ENCODE results near the gene TADA2B.

Gene TADA2B

DNA sequence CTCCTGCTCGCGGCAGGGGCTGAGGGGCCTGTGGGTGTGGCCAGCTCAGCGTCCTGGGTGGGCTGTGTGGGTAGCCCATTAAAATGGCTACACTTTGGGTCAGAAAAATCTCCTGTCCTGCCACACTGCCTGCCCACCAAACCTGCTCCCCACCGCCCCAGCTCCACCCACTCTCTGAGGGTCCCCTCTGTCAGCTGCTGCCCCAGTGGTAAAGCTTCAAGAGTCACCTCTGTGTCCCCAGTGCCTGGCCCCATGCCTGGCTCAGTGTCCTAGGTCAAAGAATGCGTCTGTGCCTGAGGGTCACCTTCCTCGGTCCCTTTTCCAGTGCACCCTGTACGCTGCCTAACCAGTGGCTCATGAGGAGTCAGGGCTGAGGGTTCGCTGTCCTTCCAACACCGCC lies 24.9 kb upstream of the TADA2B start:
- DNase-seq (ENCODE audit: low read depth): no peak

DNA sequence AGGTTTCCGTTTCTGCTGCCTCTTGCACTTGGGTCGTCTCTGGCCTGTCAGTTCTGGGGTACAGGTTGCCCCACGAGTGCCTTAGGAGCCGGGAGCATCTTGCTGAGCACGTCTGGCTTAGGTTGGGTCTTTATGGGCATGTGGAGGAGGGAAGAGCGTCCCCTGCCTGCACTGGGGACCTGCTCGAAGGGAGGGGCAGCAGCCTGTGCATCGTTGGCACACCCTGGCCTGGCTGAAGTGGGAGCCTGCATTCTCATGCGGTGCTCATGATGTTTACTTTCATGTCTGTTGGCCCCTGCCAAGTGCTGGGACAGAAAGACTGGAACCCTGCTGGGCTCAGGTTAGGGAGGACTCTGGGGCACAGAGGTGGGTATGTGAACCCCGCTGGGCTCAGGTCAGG lies 23.8 kb upstream of the TADA2B start:
- DNase-seq (ENCODE audit: low read depth): no peak

DNA sequence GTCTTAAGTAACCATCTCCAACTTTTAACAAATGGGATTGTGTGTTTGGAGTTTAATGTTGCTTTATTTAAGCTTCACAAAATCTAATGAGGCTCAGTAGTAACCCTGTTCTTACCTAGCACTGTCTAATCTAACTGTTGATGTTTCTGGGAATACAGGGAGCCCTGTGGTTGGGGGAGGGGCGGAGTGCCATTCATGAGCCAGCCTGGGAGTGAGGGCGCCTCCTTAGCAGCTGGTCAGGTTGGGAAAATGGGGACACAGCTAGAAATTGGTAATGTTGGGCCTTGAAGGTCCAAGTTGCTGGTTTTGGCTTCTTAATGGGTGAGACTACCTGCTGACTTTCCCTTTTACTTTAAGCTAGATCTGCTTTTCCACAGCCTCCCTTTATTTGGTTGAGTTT lies 22.9 kb upstream of the TADA2B start:
- DNase-seq (ENCODE audit: low read depth): no peak

DNA sequence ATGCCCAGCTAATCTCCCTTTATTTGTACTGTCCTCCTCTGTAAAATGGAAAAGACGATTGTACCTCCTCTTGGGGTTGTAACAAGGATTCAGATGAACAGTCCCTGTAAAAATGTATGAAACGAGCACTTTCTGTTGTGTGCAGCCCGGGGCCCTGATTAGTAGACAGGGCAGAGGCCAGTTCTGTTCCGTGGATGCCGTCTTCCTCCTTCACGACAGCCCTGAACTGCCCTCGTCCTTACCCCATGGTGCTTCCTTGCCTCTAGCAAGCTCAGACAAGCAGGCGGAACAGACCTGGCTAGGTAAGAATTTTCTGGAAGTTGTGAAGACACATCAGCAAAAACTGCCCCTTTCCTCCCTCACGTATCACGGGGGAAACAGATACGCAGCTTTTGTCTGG lies 22.3 kb upstream of the TADA2B start:
- DNase-seq (ENCODE audit: low read depth): no peak

DNA sequence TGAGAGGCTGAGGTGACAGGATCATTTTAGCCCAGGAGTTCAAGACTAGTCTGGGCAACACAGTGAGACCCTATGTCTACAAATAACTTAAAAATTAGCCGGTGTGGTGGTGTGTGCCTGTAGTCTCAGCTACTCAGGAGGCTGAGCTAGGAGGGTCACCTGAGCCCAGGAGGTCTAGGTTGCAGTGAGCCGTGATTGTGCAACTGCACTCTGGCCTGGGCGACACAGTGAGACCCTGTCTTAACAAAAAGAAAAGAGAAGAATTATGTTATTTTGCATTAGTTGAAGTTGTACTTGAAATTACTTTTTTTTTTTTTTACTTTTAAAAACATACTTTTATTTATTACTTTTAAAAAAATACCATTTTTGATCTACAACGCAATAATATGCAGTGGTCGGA lies 21.8 kb upstream of the TADA2B start:
- DNase-seq (ENCODE audit: low read depth): no peak

DNA sequence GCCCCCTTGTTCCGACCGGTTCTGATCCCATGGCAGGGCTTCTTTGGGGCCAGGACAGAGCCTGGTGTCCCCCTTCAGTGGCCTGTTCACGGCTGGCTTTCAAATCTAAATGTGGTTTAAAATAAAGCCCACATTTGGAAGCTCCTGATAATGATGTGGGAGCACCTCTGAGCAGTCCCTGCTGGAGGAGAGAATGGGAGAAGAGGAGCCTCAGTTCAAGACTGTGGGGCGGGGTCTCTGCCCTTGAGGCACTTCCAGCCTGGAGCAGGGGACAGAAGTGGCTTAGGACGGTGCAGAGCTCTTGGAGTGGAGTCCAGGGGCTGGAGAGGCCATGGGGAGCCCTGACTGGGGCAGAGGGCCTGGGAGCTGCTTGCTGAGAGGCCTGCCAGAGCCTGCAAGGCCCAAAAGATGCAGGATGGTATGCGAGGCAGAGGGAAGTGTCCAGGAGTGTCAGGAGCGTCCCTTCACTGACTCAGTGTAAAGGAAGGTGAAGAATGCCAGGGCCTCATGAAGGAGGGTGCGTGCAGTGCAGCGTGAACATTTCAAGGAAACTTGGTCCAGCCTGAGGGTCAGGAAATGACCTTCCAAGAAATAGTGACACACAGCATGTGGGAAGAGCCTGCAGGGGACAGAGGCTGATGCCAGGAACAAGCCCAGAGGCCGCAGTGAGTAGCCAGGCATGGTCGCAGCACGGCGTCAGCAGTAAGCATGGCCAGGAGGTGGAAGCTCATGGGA lies 21.1 kb upstream of the TADA2B start:
- DNase-seq (ENCODE audit: low read depth): no peak

DNA sequence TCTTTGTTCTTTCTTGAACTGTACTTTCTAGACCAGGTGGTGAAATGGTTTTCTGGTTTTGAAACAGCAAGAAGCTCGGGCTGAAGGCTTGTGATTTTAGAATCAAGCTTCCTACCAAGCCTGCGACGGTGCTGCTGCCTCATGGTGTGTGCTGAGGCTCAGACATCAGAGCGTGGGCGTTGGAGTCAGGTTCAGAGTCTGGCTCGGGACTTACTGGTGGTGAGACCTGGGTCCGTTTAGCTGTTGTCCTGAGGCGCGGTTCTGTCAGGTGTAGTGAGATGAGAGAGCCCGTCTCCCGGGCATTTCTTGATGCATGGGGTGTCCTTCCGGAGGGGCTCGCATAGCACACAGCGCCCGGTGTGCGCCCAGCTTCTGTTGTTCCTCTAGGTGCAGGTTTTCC lies 19.7 kb upstream of the TADA2B start:
- DNase-seq (ENCODE audit: low read depth): no peak

DNA sequence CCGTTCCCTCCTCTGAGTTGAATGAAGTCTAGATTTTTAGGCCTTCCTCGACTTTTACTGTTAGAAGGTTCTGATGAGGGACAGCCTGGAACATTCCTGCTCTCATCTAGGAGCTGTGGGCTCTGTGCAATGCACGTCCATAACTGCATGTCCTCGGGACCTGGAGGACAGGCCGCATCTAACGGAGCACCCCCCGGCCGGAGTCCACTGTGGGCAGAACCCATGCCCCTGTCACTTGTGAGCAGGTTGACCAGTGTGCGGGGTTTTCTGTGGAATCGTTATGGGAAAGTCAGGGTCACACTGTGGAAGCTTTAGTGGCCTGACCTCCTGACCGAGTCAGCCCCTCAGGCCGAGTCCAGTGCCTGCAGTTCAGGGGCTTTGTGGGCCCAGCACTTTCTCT lies 19.3 kb upstream of the TADA2B start:
- no peak for DNase-seq (ENCODE audit: low read depth)

DNA sequence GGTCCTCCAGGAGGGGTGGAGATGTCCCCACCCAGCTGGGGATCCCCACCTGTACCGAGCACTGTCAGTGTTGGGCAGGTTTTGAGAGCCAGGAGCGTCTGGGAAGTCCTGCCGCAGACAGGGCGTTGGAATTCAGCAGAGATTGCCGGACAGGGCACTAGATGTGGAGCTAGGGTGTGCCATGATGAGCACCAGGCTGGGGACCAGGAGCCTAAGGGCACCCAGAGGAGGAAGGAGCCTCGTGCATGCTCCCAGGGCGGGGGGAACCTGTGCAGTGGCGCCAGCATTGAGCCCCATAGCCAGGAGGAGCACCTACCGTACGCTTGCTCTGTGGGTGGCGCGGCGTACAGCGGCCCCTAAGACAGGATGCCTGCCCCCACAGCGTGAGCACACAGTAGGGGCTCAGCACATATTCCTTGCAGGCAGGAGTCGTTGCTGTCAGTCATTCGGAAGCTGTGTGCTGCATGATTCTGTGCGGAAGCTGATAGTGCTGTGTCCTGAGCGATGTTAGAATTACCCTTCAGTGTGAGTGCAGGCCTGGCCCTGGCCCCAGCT lies 18.8 kb upstream of the TADA2B start:
- no peak for DNase-seq (ENCODE audit: low read depth)

DNA sequence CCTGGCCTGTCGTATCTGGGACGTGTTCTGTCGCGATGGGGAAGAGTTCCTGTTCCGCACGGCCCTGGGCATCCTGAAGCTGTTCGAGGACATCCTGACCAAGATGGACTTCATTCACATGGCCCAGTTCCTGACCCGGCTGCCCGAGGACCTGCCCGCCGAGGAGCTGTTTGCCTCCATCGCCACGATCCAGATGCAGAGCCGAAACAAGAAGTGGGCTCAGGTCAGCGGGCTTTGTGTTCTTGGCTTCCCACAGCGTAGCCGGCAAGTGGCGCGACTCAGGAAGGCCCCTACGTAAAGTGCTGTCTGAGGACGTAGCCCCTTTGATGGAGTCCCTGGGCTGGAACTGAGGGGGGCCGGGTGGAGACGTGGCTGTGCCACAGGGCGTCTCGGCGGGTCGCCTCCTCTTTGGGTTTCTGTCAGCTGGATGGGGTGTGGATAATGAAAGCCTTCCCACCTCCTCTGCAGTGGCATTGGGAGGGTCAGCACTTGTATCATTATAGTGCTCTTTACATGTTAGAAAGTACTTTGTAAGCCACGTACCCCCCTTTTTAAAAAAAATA lies 18.1 kb upstream of the TADA2B start:
- DNase-seq (ENCODE audit: low read depth): no peak

DNA sequence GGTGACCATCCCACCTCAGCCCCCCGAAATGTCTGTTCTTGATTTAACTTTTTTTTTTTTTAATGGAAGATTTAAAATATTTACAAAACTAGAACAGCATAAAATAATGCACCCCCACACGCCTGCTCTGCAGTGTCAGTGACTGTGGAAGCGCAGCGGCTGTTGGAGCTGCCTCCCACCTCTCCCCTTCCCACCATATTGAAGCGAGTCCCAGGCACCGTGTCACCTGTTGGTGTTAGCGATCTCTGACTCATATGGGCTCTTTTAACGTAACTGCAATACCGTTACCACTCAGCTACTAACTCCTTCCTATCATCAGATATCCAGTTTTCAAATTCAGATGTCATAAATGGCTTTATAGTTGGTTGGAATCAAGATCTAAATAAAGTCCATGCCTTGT lies 17.1 kb upstream of the TADA2B start:
- no peak for DNase-seq (ENCODE audit: low read depth)

DNA sequence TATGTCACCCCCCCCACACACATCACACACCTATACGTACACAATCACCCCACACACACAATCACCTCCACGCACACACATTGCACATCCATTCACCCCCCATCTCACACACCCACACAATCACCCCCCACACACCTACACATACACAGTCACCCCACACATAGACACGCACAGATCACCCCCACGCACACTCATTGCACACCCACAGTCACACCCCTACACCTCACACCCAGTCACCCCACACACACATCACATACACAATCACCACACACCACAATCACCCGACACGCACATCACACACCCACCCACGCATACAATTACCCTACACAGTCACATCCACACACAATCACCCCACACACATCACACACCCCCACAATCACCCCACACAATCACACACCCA lies 15.9 kb upstream of the TADA2B start:
- no peak for DNase-seq (ENCODE audit: low read depth)

DNA sequence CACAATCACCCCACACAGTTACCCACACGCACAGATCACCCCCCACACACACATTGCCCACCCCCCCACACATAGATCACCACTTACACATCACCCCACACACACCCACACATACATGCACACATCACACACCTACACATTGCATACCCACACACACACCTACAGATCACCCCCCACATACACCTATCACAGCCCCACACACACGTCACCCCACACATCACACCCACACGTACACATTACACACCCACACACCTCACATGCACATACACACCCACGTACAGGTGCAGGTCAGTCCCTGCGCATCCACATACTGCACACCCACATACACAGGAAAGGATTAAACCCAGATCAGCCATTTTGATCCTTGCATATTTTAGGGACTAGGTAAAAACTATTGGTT lies 15.3 kb upstream of the TADA2B start:
- no peak for DNase-seq (ENCODE audit: low read depth)

DNA sequence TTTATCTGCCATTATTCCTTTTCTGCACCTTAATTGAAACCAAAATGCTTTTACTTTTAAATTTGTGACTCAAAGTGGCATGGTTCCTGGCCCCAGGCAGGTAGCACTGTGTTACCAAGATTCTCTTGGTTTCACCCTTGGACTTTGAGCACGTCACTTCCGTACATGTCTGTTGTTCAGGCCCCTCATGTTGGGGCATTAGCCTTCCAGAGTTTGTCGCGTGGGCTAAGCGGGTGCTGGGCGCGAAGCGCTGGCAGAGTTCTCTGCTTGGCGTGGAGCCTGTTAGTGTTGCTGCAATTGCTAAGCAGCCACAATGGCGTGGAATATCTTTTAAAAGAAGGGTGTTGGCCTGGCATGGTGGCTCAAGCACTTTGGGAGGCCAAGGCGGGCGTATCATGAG lies 14.0 kb upstream of the TADA2B start:
- DNase-seq (ENCODE audit: low read depth): no peak

DNA sequence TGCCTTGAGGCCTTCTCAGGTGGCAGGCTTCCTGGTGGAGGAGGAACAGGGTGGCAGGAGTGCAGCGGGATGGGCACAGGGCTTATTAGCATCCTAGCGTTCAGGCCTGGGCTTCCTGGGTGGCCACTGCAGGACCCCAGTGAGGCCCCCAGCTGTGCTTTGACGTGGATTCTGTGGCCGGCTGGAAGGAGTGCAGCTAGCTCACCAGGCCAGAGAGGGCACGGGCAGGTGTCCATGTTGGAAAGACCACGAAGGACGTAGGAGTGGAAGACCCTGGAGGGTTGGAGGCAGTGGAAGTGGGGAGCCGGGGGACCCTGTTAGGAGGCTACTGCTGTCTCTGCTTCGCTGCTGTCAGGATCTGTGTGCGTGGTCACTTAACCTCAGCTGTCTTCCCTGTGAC lies 13.3 kb upstream of the TADA2B start:
- no peak for DNase-seq (ENCODE audit: low read depth)

DNA sequence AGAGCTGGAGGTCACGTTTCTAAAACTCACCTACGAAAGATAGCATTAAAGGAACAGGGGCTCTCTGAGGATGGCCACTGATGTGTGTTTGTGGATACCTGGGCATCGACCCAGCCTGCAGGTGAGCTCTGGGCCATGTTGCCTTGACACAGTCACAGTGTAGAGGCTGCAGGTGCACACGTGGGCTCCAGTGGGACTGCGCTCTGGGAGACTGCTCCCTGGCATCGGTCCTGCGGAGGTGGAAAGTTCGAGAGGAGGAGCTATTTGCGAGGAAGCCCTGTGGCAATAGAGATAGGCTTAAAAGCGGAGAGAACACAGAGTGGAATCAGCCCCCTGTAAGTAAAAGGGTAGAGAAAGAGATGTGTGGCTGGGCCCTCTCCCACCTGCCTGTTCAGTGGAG lies 12.3 kb upstream of the TADA2B start:
- DNase-seq (ENCODE audit: low read depth): no peak

DNA sequence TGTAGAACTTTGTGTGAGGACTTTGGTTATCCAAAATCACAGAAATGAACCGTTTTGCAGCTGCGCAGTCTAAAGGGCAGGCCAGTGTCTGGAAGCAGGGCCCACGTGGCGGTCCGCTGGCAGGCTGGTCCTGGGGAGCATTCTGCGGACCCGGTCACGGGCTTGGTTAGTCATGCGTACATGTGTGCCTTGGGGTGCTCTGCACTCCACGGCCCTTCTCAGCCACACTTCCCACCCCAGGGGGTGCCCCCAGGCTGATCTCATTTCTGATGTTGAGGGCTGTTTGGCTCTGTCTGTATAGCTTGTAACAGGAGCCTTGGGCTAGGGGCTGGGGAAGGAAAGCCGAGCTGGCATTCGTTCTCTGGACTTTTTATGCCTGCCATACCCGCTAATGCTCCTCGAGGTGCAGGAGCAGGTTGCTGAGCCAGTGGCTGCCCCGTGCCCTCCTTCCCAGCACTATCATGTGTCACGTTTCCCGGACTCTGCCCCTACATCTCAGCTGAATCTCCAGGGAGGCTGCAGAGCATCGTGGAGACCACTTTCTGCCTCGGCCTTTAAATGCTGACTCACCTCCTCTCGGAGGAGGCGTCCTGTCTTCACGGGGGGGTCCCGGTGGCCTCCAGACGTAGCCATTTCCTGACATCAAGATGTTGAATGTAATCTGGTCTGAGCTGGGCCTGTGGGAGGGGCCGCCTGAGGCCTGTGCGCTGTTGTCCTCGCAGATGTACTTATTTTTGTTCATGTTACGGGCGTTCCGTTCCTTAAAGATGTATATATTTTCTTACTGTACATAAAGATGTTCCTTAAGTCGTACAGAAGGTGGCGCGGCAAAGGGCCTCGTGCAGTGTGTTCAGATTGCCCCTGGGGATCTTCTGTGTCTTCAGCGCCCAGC lies 11.4 kb upstream of the TADA2B start:
- no peak for DNase-seq (ENCODE audit: low read depth)

DNA sequence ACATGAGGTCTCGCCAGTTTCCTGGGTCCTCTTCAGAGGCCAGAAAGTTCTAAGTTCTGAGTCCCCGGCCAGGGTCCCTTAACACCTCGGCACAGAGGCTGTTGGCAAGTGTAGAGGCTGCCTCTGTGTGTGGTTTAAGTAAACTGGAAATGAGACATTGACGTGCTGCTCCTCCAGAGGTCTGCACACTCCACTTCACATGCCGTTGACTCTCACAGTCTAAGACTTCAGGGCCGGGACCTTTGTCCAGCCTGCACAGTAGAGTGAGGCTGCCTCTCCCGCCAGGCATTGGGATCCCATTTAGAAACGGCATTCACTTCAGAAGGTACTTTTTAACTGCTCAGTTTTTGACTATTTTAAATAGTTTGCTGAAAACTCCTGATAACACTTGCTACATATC lies 10.6 kb upstream of the TADA2B start:
- no peak for DNase-seq (ENCODE audit: low read depth)

DNA sequence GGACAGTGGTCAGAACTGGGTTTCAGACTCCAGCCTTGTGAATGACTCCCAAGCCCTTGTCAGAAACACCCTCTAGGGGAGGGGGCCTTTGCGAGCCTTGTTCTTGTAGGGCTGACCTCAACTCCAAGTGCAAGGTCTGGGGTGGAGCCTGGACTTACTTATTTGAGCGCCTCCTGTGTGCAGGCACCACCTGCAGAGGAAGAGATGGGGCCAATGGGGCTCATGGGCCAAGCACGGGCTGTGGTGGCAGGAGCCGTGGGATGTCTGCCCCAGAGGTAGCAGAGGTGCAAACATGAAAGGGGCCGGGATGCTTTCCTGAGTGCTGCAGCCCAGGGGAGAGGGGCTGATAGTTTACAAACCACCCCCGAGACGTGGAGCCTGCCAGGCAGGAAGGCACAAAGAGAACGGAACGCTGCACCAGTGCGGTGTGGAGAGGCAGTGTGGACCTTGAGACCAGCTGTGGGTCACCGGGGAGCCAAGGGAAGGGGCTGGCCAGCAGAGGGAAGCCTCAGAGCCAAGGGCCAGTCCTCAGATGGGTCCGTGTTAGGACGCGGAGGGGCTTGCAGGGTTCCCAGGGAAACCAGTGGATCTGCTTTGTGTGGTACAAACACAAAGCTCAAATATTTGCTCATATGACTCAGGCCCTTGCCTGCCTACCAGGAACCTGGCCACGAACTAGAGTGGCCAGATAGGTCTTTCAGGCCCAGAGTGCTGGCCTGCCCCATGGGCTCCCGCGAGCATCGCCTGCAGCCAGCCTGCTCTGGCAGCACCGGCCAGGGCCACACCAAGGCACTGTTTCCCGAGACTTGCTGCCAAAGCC lies 8.7 kb upstream of the TADA2B start:
- no peak for DNase-seq (ENCODE audit: low read depth)

DNA sequence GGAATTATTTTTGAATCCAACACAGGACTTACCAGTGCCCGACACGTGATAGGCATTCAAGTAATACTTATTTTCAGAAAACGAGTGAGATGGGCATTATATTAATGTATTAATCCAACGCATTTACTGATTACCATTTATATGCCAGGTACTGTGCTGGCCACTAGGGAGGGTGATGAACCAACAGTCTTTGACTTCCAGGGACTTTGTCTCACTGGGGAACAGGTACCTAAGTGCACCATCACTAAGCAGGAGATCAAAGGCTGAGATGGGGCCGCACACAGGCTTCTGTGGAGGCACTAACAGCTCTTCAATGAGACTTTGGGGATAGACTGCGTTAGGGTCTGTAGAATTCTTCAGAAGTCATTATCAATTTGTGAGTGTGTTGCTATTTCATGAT lies 5.7 kb upstream of the TADA2B start:
- DNase-seq (ENCODE audit: low read depth): no peak

DNA sequence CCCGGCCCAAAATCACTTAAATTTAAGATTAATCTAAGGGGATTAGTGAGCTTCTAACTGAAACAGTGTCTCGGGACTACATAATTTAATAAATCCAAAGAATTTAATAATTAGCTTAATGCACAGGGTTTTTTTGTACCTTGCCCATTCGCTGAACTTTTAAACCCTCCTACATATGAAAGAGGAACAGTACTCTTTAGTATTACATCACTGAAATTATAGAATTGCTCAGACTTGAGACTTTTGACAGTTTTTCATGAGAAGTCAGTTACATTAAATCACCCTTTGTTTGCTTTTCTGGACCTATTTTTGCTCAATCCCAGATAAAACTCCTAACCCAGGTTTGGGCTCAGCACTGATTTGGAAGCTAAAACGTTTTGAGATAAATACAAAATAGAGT lies 2.4 kb upstream of the TADA2B start:
- DNase-seq (ENCODE audit: low read depth): no peak

DNA sequence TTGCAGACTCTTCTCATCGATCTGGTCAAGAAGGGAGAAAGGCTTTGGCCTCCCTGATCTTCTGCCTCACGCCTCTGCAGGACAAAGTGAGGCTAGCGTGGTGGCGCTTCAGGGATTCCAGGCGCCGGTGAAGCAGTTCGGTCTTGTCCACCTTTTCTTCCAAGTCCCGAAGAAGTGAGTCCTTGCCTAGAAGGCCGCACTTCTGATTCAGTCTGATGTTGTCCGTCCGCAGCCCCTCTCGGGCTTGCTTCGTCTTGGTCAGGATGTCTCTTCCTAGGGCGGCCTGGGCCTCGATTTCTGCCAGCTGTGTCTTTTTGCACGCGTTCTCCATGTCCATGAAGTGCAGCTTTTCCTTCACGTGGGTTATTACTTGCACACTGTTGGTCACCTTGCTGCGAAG lies 1.9 kb upstream of the TADA2B start:
- DNase-seq (ENCODE audit: low read depth): no peak

Data from stimulated activated CD4-positive, alpha-beta T cell treated with anti-CD3 and anti-CD28 coated beads, Interleukin-2, amount 100 ng/mL, for 4 hours (primary cell).